T-helper 17 cell (primary cell): ENCODE results near the gene CENPC. TPM values are rescaled to one million over a fixed set of nuclear protein-coding genes. Genes with fewer than 3 reads are reported as not detected.
"Not testable (repeated sequence)": the region's sequence is repeated elsewhere in the genome, so short reads cannot be mapped to it uniquely, and the experiment has no call there.

ENCODE experiments used
- ATAC-seq: fragments of 150-1000 bp; cut with Tn5 transposase; 2 replicates; pipeline ENCODE4 v1.10.0; 2021; ENCODE audit warnings: mild to moderate bottlenecking, moderate library complexity
- DNase-seq, 3 donors: peaks; one replicate each; pipeline versions ENCODE4 v3.0.0 to v3.0.0-alpha.2; 2020 to 2021
- H3K9me3 ChIP-seq: one replicate; pipeline ENCODE4 v1.7.0; 2013; ENCODE audit warnings: low read length, mild to moderate bottlenecking; ENCODE audit not compliant: control insufficient read depth, poor library complexity, severe bottlenecking
- H3K27ac Mint-ChIP-seq: one replicate; pipeline ENCODE4 v1.8.0; 2022; ENCODE audit warnings: mild to moderate bottlenecking, moderate library complexity, mixed read lengths
- H3K27me3 Mint-ChIP-seq: one replicate; pipeline ENCODE4 v1.8.0; 2022; ENCODE audit warnings: mixed read lengths
- H3K36me3 Mint-ChIP-seq: one replicate; pipeline ENCODE4 v1.8.0; 2022; ENCODE audit warnings: low read depth, mixed read lengths
- H3K4me1 Mint-ChIP-seq: one replicate; pipeline ENCODE4 v1.8.0; 2022; ENCODE audit warnings: mild to moderate bottlenecking, mixed read lengths
- H3K4me3 Mint-ChIP-seq: one replicate; pipeline ENCODE4 v1.8.0; 2022; ENCODE audit warnings: mild to moderate bottlenecking, moderate library complexity, mixed read lengths
- total RNA-seq, 4 donors: library from RNA in 2 of 4; stranded (reverse) in 2 of 4; gene quantifications; one replicate each; pipeline ENCODE4 v1.2.3 and lab custom pipeline; 2022 to 2026

CENPC gene
- total RNA-seq, 2 donors from 2014 or later = 90.0 to 105 TPM

DNA sequence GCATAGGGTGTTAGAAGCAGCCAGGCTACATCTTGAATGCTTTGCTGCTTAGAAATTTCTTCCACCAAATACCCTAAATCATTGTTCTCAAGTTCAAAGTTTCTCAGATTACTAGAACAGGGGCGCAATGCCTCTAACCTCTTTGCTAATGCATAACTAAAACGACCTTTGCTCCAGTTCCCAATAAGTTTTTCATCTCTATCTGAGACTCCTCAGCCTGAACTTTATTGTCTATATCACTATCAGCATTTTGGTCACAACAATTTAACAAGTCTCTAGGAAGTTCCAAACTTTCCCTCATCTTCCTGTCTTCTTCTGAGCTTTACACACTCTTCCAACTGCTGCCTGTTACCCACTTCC lies 92.5 kb downstream of the CENPC start:
- not testable (repeated sequence) for ATAC-seq, H3K4me1 Mint-ChIP-seq, DNase-seq, H3K27ac Mint-ChIP-seq, H3K9me3 ChIP-seq, H3K36me3 Mint-ChIP-seq, H3K4me3 Mint-ChIP-seq, H3K27me3 Mint-ChIP-seq

DNA sequence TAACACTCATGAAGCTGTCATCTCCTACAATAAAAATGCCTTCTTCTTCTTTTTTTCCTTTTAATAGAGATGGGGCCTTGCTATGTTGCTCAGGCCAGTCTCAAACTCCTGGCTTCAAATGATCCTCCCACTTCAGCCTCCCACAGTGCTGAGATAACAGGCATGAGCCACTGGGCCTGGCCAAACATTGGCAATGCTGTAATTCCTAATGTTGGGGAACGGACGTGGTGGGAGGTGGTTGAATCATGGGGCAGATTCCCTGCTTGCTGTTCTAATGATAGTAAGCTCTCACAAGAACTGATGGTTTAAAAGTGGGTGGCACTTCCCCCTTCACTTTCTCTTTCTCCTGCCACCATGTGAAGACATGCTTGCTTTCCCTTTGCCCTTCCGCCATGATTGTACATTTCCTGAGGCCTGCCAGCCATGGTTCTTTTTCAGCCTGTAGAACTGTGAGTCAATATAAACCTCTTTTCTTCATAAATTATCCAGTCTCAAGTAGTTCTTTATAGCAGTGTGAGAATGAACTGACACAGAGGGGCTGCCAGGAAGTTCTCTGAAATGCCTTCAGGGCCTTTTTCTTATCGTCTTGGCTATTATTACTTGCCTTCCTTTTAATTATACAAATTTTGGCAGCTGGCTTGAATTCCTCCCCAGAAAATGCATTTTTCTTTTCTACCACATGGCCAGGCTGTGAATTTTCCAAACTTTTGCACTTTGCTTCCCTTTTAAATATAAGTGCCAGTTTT lies 93.0 kb downstream of the CENPC start:
- H3K36me3 Mint-ChIP-seq = peaks cover 8% of the 10 kb centered on the region
- H3K27ac Mint-ChIP-seq = no peak overlapping the region

GRCh38 chr4:67451464-67451863 lies 93.8 kb downstream of the CENPC start:
- H3K27me3 Mint-ChIP-seq = no peaks in the 10 kb centered on the region
- DNase-seq = no peak
- H3K27ac Mint-ChIP-seq = no peak overlapping the region
- no peaks in the 10 kb centered on the region for H3K4me1 Mint-ChIP-seq
- H3K9me3 ChIP-seq = no peaks in the 10 kb centered on the region
- H3K4me3 Mint-ChIP-seq = no peak overlapping the region
- ATAC-seq = no peak
- peaks cover 8% of the 10 kb centered on the region for H3K36me3 Mint-ChIP-seq

More for the DNA sequence above, 93.0 kb downstream of the CENPC start:
- no peak for ATAC-seq
- H3K27me3 Mint-ChIP-seq = no peaks in the 10 kb centered on the region
- H3K9me3 ChIP-seq = no peaks in the 10 kb centered on the region
- H3K4me1 Mint-ChIP-seq = no peaks in the 10 kb centered on the region
- no peak overlapping the region for H3K4me3 Mint-ChIP-seq
- DNase-seq = no peak

- H3K4me3 Mint-ChIP-seq = no peak overlapping the region
- ATAC-seq (no peak), DNase-seq (no peak)
- H3K9me3 ChIP-seq = no peaks in the 10 kb centered on the region
- no peaks in the 10 kb centered on the region for H3K4me1 Mint-ChIP-seq
- H3K36me3 Mint-ChIP-seq = peaks cover 3% of the 10 kb centered on the region
- H3K27ac Mint-ChIP-seq = no peak overlapping the region
- no peaks in the 10 kb centered on the region for H3K27me3 Mint-ChIP-seq
These were observed 96.7 kb downstream of the CENPC start for GRCh38 chr4:67448621-67449020.

- no peak for DNase-seq
- no peaks in the 10 kb centered on the region for H3K4me1 Mint-ChIP-seq
- H3K27me3 Mint-ChIP-seq = no peaks in the 10 kb centered on the region
- H3K27ac Mint-ChIP-seq = no peak overlapping the region
- no peak for ATAC-seq
- H3K9me3 ChIP-seq = no peaks in the 10 kb centered on the region
- H3K4me3 Mint-ChIP-seq = no peak overlapping the region
- H3K36me3 Mint-ChIP-seq = no peaks in the 10 kb centered on the region
These were observed 97.4 kb downstream of the CENPC start for GRCh38 chr4:67447873-67448272.

DNA sequence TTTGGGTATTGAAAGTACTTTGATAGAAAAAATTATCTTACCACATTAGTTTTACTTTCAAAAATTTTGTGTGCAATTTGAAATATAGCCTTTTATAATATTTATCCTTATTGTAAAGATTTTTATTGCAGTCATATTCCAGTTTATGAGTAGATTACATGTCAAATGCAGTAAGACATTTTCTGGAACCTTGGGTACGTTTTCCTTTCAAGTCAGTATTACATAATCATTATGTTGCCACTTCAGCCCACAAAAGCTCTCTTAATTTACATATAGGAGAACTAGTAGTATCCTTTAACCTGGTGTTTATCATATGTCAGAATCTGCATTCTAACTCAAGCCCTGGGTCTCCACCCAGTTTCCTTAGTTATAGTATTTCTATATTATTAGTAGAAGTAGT lies 98.5 kb downstream of the CENPC start:
- Mint-ChIP-seq H3K27ac (no peak overlapping the region), H3K36me3 (peaks cover 2% of the 10 kb centered on the region), H3K4me3 (no peak overlapping the region), H3K4me1 (no peaks in the 10 kb centered on the region), H3K27me3 (no peaks in the 10 kb centered on the region)
- ATAC-seq (no peak), DNase-seq (no peak)
- H3K9me3 ChIP-seq = no peaks in the 10 kb centered on the region

DNA sequence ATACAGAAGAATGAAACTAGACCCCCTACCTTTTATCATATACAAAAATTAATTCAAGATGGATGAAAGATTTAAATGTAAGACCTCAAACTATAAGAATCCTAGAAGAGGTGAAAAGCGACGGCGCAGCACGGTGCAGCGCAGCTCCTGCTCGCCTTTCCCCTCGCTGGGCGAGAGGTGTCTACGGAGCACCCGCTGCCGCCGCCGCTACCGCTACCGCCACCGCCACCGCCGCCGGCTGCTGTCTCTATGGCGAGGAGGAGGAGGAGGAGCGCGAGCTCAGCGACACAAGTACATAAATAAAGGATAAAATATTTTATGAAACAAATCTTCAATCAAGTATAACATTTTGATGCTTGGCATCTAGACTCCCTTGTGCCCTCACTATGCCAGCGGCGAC lies 99.4 kb downstream of the CENPC start:
- not testable (repeated sequence) for H3K27ac Mint-ChIP-seq, H3K4me3 Mint-ChIP-seq, H3K27me3 Mint-ChIP-seq, H3K36me3 Mint-ChIP-seq, H3K9me3 ChIP-seq, H3K4me1 Mint-ChIP-seq, DNase-seq, ATAC-seq

DNA sequence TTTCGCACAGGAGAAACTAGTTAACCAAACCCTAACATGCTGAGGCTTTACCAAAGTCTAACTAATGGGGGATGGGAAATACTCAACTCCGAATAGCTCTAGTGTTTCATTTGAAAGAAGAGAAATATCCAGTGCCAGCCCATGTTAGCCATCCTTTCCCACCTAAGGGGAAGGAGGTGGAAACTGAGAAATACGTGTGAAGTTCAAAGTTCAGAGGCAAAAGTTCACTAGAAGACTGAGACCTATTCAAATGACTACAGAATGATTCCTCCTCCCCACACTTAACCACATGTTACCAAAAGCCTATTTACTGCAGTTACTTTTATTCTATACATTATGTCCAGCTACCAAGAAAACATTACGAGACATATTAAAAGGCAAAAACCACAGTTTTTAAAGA lies 106.3 kb downstream of the CENPC start:
- Mint-ChIP-seq H3K27me3 (no peaks in the 10 kb centered on the region), H3K4me1 (peaks cover 3% of the 10 kb centered on the region), H3K36me3 (peaks cover 10% of the 10 kb centered on the region), H3K4me3 (no peak overlapping the region), H3K27ac (no peak overlapping the region)
- no peaks in the 10 kb centered on the region for H3K9me3 ChIP-seq
- no peak for ATAC-seq
- DNase-seq = no peak

- ATAC-seq (no peak), DNase-seq (no peak)
- H3K27ac Mint-ChIP-seq = no peak overlapping the region
- peaks cover 10% of the 10 kb centered on the region for H3K36me3 Mint-ChIP-seq
- peaks cover 3% of the 10 kb centered on the region for H3K4me1 Mint-ChIP-seq
- no peak overlapping the region for H3K4me3 Mint-ChIP-seq
- H3K9me3 ChIP-seq = no peaks in the 10 kb centered on the region
- no peaks in the 10 kb centered on the region for H3K27me3 Mint-ChIP-seq
These were observed 107.2 kb downstream of the CENPC start for GRCh38 chr4:67437974-67438713.

DNA sequence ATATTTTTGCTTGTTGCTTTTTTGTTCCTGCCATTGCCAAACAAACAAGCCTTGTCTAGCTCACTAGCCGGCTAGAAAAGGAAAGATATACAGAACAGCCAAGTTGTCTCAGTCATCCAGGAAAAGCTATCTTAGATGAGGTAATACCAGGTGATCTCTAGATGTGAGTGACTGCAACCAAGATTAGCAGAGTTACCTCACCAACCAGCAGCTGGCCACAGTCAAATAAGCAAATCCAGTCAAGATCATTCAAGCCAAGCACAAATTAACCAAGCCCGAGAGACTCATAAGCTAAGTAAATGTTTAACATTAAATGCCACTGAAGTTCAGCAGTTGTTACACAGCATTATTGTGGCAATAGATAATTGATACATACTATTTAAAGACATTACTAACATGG lies 108.6 kb downstream of the CENPC start:
- Mint-ChIP-seq H3K27me3 (no peaks in the 10 kb centered on the region), H3K36me3 (peaks cover 8% of the 10 kb centered on the region), H3K27ac (no peak overlapping the region), H3K4me3 (no peak overlapping the region), H3K4me1 (peaks cover 3% of the 10 kb centered on the region)
- no peak for ATAC-seq
- no peak for DNase-seq
- no peaks in the 10 kb centered on the region for H3K9me3 ChIP-seq

DNA sequence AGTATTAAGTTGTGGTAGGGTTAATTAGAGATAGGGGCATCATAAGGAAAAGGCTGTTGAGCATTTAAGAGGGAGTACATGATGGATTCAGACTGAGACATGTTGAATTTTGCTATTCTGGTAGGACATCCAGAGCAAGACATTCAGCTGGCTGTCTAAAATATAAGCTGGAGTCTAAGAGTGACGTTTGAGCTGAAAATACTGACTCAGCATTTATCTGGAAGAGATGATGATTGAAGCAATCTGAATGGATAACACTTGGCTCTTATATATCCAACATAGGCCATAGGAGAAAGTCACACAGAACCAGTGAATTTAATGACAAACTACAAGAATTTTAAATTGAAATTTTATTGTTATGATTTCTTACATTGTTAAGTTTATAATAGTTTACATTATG lies 114.3 kb downstream of the CENPC start:
- no peak for DNase-seq

DNA sequence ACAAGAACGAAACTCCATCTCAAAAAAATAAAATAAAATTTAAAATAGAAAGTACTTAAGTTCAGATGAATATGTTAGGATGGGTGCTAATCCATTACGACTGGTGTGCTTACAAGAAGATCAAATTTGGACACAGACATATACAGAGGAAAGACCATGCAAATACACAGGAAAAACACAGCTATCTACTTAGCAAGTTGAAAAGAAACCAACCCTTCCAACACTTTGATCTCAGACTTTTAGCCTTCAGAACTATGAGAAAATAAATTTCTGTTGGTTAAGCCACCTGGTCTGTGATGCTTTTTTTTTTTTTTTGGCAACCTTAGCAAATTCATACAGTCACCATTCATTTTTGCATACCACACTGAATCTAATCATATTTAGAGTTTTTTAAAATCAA lies 116.5 kb downstream of the CENPC start:
- no peak for ATAC-seq
- peaks cover under 1% of the 10 kb centered on the region for H3K27me3 Mint-ChIP-seq

More for the DNA sequence above, 114.3 kb downstream of the CENPC start:
- Mint-ChIP-seq H3K4me3 (no peak overlapping the region), H3K27me3 (no peaks in the 10 kb centered on the region), H3K36me3 (peaks cover 3% of the 10 kb centered on the region), H3K27ac (no peak overlapping the region), H3K4me1 (no peaks in the 10 kb centered on the region)
- H3K9me3 ChIP-seq = no peaks in the 10 kb centered on the region
- ATAC-seq = no peak

More for the DNA sequence above, 116.5 kb downstream of the CENPC start:
- no peak overlapping the region for H3K4me3 Mint-ChIP-seq
- H3K27ac Mint-ChIP-seq = no peak overlapping the region
- no peaks in the 10 kb centered on the region for H3K4me1 Mint-ChIP-seq
- H3K9me3 ChIP-seq = no peaks in the 10 kb centered on the region
- DNase-seq = no peak
- H3K36me3 Mint-ChIP-seq = no peaks in the 10 kb centered on the region
